ENCODE measurements around the gene VDAC1.
A peak's percentile ranks its signal among the peaks of the same experiment; 100 is the strongest.

The VDAC1 gene

GRCh38 chr5:133930061-133930812 is 74.5 kb downstream of the VDAC1 start:
- DNase-seq (ENCODE audit: insufficient read length, low spot score) (peak; percentile 28), FAIRE-seq (no peak)

GRCh38 chr5:133928587-133929393 is 76.0 kb downstream of the VDAC1 start:
- FAIRE-seq (no peak), DNase-seq (ENCODE audit: insufficient read length, low spot score) (no peak)

GRCh38 chr5:133927300-133928180 is 77.2 kb downstream of the VDAC1 start:
- FAIRE-seq: no peak
- no peak for DNase-seq (ENCODE audit: insufficient read length, low spot score)

- DNase-seq (ENCODE audit: insufficient read length, low spot score): no peak
- no peak for FAIRE-seq
Measured at GRCh38 chr5:133926489-133927299, 78.1 kb downstream of the VDAC1 start.

- FAIRE-seq: peak; percentile 36
Measured at GRCh38 chr5:133925866-133926488, 78.8 kb downstream of the VDAC1 start.

GRCh38 chr5:133925269-133925668 is 79.5 kb downstream of the VDAC1 start:
- no peak for FAIRE-seq
- DNase-seq (ENCODE audit: insufficient read length, low spot score): no peak

More at GRCh38 chr5:133925866-133926488, 78.8 kb downstream of the VDAC1 start:
- DNase-seq (ENCODE audit: insufficient read length, low spot score): peak; percentile 48

- no peak for FAIRE-seq
- no peak for DNase-seq (ENCODE audit: insufficient read length, low spot score)
Measured at GRCh38 chr5:133924221-133924920, 80.4 kb downstream of the VDAC1 start.

- no peak for FAIRE-seq
Measured at GRCh38 chr5:133921979-133922378, 82.8 kb downstream of the VDAC1 start.

More at GRCh38 chr5:133921979-133922378, 82.8 kb downstream of the VDAC1 start:
- DNase-seq (ENCODE audit: insufficient read length, low spot score): no peak

Data from HTR-8/SVneo (cell line).